ENCODE data around the gene TRPV2. TPM values are rescaled to one million over a fixed set of nuclear protein-coding genes. Genes with fewer than 3 reads are reported as not detected.

Gene TRPV2
- total RNA-seq, 1 experiment from 2014 or later: 1.0 TPM

GRCh38 chr17:16381496-16381820 lies 33.9 kb upstream of the TRPV2 start:
- Histone ChIP-seq H4K5ac (ENCODE audit: insufficient read length, low read depth, low read length) (no peak overlapping the region), H2BK120ac (ENCODE audit: low read depth, low read length, poor library complexity, severe bottlenecking) (no peak overlapping the region), H3K4ac (ENCODE audit: low read depth, low read length) (no peak overlapping the region), H3K9ac (ENCODE audit: extremely low read depth, insufficient read length, low read length) (peak overlapping the region; percentile 94), H4K91ac (ENCODE audit: insufficient read length, low read depth, low read length) (no peak overlapping the region), H3K56ac (ENCODE audit: insufficient read length, low read depth, low read length) (no peak overlapping the region), H2AK5ac (ENCODE audit: insufficient read length, low read length) (no peak overlapping the region), H3K79me2 (ENCODE audit: insufficient read depth, low read length) (peaks cover 7% of the 10 kb centered on the region; the same call in 1 of the 2 replicates), H3K14ac (ENCODE audit: insufficient read depth, low read length) (peak overlapping the region; percentile 93; the same call in 1 of the 2 replicates), H3K18ac (ENCODE audit: insufficient read length, low read depth, low read length) (peak overlapping the region; percentile 97), H2BK5ac (ENCODE audit: insufficient read length, low read length) (no peak overlapping the region), H3K9me3 (ENCODE audit: control insufficient read depth, low read depth, low read length) (no peaks in the 10 kb centered on the region), H3K27me3 (ENCODE audit: insufficient read depth, low read length) (no peaks in the 10 kb centered on the region), H2BK12ac (ENCODE audit: insufficient read length, low read depth, low read length) (no peak overlapping the region), H3K27ac (ENCODE audit: insufficient read length, low read depth, low read length) (peak overlapping the region; percentile 73), H2BK20ac (ENCODE audit: low read depth, low read length, poor library complexity, severe bottlenecking) (no peak overlapping the region), H3T11ph (ENCODE audit: low read length) (peak overlapping the region; percentile 30), H3K4me2 (ENCODE audit: insufficient read depth, insufficient read length, low read length) (peak overlapping the region; percentile 86), H3K23ac (ENCODE audit: insufficient read length, low read depth, low read length) (no peak overlapping the region), H4K8ac (replicated peaks; ENCODE audit: insufficient read length, low read depth, low read length) (no peak overlapping the region), H4K20me1 (ENCODE audit: control insufficient read depth, insufficient read depth, insufficient read length) (no peaks in the 10 kb centered on the region), H3K4me1 (ENCODE audit: insufficient read depth, low read length) (0 out of 2 replicates have a peak, but pooled peaks cover 3% of the 10 kb centered on the region), H2BK15ac (ENCODE audit: low read depth, low read length) (no peak overlapping the region), H3K79me1 (ENCODE audit: insufficient read depth, low read depth, low read length, poor library complexity, severe bottlenecking) (peaks cover 3% of the 10 kb centered on the region), H2AFZ (ENCODE audit: low read length) (no peak overlapping the region), H3K23me2 (ENCODE audit: insufficient read length, low read depth, low read length, poor library complexity, severe bottlenecking) (peaks cover 7% of the 10 kb centered on the region)
- Mint-ChIP-seq H3K27ac (peak overlapping the region; percentile 100), H3K9me3 (peaks cover 2 to 3% of the 10 kb centered on the region in 2 experiments; a peak in 2 of 5 replicates), H3K27me3 (ENCODE audit: low read depth) (no peaks in the 10 kb centered on the region), H3K4me1 (peaks cover 16 to 32% of the 10 kb centered on the region in 2 experiments), H3K4me3 (peak overlapping the region; percentile 83 to 98), H3K36me3 (ENCODE audit: insufficient read depth in 1 of 3, low read depth in 3 of 3) (peaks cover 24 to 29% (median 28%) of the 10 kb centered on the region in 3 experiments; a peak in 6 of 7 replicates)
- no peak for TF ChIP-seq CTCF (conservative IDR thresholded peaks at IDR 0.05)
- no CpG with 5 or more reads among the region's 14 CpGs for WGBS (ENCODE audit: extremely low coverage, insufficient read length, low lambda C conversion rate)
- no peak for DNase-seq
